ENCODE data around the gene DCLRE1A.
A peak's percentile ranks its signal among the peaks of the same experiment; 100 is the strongest.

The DCLRE1A gene

DNA sequence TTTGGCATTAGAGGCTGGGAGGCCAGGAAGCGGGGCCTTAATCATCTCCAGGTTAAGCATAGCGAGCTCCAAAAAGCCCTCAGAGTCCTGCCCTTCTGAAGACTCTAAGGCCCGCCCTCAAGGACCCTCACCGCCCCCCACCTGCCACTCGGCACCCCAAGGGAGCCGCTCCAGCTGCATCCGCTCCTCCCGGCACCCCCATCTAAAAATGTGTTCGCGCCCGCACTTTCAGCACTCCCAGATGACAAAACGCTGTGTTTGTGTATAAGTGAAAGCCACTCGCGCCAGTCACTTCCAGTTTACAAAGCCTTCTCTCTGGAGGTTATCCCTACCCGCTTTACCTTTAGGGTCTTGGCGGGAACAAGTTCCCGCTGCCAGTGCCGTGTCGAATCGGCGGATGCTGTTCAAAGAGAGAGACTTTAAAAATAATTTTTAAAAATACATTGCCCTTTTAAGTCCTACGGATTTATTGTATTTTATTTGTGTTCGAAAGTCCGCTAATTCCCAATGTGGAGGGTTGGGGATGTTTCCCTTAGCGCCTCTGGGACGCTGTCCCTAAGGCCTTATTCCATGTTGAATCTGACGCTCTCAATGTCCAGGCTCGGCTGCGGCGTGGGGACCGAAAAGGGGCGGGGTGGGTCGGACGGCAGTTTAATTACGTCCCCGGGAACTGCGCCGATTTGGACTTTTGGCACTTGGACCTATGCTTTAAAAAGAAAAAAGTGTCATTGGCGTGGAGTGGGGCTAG lies at the start of gene DCLRE1A, which contains the start of gene NHLRC2:
DCLRE1A (minus strand) TSS at position 70 of the 748 bp plus-strand sequence. CDS start 900 bp downstream, outside the sequence.
NHLRC2 (plus strand) TSS at position 649 of the 748 bp plus-strand sequence. CDS start 212 bp downstream, outside the sequence.
- peak; percentile 48 to 51 for DNase-seq (ENCODE audit: low read depth in 2 of 2)

- no peak for DNase-seq (ENCODE audit: low read depth in 2 of 2)
Measured at GRCh38 chr10:113899952-113900598, 46.2 kb upstream of the DCLRE1A start.

DNA sequence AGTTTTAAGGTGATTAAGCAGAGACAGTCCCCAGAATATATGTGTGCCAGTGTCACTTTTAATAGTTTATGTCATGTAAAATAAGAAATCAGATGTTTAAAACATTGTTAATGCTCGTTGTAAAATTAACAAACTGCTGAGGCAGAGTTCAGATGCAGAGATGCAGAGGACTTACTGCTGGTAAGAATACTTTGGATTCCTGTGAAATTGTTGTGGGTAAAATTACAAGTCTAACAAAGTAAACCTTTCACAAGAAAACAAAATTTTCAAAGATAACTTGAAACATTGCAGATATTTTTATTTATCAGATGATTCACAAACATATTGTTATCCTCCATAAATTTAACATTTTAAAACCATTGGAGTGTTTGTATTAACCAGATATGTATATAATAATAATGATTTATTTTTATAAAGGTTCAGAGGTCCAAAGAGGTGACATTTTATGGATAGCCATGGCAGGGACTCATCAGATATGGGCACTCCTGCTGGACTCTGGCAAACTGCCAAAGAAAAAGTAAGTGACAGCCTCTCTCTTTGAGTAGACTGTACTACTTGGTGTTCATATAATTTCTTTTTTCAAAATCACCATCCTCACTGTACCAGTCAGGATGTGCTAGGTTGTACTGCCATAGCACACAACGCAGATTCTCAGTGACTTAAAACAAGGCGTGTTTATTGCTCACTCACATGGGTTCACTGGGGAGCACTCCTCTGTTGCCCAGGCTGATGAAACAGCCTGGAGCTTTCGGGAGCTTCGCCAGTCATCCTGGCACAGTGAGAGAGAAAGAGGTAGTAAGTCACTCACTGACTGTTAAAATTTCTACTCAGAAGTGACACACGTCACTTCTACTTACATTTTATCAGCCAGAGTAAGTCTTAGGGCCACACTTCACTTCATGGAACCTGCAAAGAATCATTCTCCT lies 44.1 kb upstream of the DCLRE1A start:
- no peak for DNase-seq (ENCODE audit: low read depth in 2 of 2)

GRCh38 chr10:113895018-113895417 lies 41.1 kb upstream of the DCLRE1A start:
- DNase-seq (ENCODE audit: low read depth in 2 of 2) = no peak

DNA sequence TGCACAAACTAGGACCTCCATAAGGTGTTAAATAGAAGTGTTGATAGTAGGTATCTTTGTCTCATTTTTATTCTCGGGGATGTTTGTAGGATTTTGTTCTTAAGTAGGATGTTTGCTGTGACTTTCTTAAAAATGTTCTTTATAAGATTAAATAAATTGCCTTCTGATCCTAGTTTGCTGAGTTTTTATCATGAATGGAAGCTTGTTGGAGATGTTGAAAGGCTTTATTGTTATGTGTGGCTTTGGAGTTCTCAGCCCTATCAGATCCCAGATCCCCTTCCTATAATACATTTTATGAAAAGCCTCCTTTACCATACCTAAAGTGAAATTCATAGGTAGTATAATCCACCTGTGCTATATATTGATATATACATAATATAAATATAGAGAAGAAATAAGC lies 40.7 kb upstream of the DCLRE1A start:
- DNase-seq (ENCODE audit: low read depth in 2 of 2) = no peak

DNA sequence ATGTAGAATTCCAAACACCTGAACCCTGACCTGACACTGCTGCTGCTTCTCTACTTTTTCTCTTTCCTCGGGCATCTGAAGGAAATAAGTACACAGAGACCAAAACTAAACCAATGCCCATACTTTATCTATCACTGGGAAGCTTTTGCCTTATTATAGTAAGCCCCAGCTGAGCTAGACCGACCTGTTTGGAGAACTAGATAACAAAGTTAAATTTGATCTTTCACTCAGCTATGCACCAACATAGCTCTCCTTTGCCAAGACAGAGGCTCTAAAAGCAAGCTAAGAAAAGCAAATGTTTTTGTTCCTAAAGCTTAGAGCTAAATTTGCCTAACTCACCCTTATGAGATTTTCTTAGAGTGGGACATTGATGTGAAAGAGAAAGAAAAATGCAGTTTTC lies 39.7 kb upstream of the DCLRE1A start:
- no peak for DNase-seq (ENCODE audit: low read depth in 2 of 2)

- no peak for DNase-seq (ENCODE audit: low read depth in 2 of 2)
Measured at GRCh38 chr10:113891476-113891875, 37.6 kb upstream of the DCLRE1A start.

DNA sequence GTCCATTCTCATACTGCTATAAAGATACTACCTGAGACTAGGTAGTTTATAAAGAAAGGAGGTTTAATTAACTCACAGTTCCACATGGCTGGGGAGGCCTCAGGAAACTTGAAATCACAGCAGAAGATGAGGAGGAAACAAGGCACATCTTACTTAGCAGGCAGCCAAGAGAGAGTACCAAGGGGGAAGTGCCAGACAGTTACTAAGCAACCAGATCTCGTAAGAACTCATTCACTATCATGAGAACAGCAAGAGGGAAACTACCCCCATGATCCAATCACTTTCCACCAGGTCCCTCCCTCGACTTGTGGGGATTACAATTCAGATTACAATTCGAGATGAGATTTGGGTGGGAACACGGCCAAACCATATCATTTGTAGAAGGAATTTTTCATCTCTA lies 36.9 kb upstream of the DCLRE1A start:
- DNase-seq (ENCODE audit: low read depth in 2 of 2) = no peak

- no peak for DNase-seq (ENCODE audit: low read depth in 2 of 2)
Measured at GRCh38 chr10:113889911-113890310, 36.0 kb upstream of the DCLRE1A start.

DNA sequence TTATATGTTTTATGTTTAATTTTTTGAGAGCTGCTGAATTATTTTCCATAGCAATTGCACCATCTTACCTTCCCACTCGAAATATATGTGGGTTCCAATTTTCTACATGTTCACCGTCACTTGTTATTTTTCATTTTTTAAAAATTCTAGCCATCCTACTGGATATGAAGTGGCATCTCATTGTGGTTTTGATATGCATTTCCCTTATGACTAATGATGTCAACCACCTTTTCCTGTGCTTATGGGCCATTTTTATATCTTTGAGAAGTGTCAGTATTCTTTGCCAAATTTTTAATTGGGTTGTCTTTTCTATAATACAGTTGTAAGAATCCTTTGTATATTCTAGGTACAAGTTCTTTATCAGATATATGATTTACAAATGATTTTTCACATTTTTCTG lies 28.4 kb upstream of the DCLRE1A start:
- DNase-seq (ENCODE audit: low read depth in 2 of 2) = no peak

- no peak for DNase-seq (ENCODE audit: low read depth in 2 of 2)
Measured at GRCh38 chr10:113880236-113880635, 26.4 kb upstream of the DCLRE1A start.

DNA sequence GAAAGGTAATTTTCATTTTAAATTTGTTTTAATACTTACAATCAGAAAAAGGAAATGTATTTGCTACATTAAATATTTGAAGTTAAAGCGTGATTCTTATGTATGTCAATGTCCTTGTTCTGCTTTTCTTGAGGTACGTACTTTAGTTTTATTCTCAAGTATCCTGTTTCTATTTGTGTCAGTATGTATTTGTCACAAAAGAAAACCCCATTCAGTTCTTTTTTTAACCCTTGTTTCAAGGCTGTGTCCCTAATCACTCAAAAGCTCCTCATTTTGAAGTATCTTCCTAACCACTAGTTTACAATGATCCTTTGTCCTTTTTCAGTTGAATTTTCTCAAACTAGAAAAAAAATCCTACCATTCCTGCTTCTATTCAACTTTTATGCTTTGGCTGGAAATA lies 25.8 kb upstream of the DCLRE1A start:
- no peak for DNase-seq (ENCODE audit: low read depth in 2 of 2)

GRCh38 chr10:113876461-113876860 lies 22.6 kb upstream of the DCLRE1A start:
- DNase-seq (ENCODE audit: low read depth in 2 of 2) = no peak

- no peak for DNase-seq (ENCODE audit: low read depth in 2 of 2)
Measured at GRCh38 chr10:113875212-113875611, 21.3 kb upstream of the DCLRE1A start.

DNA sequence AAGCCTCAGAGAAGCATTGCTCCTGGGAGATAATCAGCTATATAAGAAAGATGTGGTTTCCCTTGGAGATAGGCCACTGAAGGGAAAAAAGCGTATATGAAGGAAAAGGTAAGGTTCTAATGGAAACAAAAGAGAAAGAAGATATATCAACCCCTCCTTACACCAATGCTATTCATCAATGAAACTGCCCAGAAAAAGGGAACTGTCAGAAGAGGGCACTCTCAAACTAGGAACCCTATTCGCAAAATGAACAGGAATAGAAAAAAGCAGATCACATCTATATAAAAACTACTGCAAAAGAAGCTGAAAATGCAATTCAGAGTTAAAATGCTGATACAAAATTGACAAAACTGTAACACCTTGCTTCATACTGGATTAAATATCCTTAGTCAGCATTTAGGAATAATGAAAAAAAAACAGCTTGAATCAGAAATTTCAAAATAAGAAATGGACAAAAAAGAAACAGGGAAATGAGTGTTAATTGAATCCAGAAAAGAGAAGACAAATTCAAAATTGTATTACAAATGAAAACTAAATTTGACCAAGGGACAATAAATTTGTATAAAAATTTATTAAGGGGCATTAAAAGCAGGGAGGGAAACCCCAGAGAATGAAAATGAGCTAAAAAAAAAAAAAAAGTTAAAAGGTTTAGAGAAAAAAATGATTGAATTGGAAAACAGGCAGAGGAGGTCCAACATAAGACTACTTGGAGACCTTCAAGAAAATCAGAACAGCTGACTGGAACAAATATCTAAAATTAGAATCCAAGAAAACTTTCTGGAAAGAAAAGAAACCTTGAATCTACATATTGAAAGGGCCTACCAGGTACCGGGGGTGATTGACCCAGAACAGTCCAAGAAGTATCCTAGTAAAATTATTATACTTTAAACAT lies 18.5 kb upstream of the DCLRE1A start:
- DNase-seq (ENCODE audit: low read depth in 2 of 2) = no peak

- DNase-seq (ENCODE audit: low read depth in 2 of 2) = no peak
Measured at GRCh38 chr10:113869789-113870188, 15.9 kb upstream of the DCLRE1A start.

- DNase-seq (ENCODE audit: low read depth in 2 of 2) = no peak
Measured at GRCh38 chr10:113867904-113868303, 14.0 kb upstream of the DCLRE1A start.

DNA sequence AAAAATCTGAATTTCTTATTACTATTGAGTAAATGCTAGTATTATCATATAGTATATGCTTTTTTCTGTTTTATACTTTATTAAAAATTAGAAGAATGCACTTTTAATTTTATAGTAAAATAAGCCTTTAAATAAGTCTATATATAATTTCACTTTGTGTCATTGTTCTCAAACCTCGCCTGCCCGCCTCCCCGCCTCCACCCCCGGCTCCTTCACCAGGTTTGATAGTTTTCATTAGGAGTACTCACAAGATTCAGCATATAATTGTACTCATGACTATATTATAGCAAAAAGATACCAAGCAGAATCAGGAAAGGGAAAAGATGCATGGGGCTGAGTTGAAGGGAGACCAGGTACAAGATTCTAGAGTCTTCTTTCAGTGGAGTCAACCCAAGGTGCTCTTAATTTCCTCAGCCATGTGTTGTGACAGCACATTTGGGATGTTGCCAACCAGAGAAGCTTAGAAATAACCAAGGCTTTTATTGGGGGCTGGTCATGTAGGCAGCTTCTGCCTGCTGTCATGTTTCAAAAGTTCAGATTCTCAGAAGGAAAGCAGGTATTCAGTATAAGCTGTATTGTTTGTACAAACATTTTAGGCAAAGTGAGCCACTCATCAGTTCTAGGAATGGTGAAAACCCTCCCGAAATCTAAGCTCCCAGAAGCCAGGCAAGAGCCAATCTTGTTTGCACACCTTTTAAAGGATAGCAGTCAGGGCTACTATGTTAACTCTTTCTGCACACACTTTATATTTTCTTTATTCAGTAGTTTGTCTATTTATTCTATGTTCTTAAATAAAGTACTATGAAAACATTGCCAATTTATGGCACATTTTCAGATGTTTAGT lies 12.9 kb upstream of the DCLRE1A start:
- DNase-seq (ENCODE audit: low read depth in 2 of 2) = no peak

DNA sequence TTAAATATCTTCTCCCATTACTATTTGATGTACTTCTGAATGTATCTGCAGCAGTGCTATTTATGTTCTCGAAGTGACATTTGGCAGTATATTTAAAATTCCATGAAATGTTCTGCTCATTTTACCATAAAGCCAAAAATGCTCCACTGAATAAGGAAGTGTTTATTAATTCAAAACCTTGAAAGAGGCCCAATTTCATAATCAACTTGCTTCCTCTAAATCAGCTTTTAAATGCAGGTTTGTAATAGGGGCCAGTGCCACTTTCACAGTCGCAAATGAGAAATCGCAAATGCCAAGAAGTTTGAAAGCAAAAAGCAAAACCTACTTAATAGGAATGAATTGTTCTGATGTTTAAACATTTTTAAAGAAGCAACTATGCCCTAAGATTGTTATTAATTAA lies 12.0 kb upstream of the DCLRE1A start:
- no peak for DNase-seq (ENCODE audit: low read depth in 2 of 2)

- DNase-seq (ENCODE audit: low read depth in 2 of 2) = no peak
Measured at GRCh38 chr10:113859261-113859660, 5.4 kb upstream of the DCLRE1A start.
